ENCODE results near the gene ZBTB38.

The ZBTB38 gene

GRCh38 chr3:141410846-141411245 lies 42.5 kb downstream of the ZBTB38 start:
- no peak for TF ChIP-seq CTCF (IDR thresholded peaks at IDR 0.05; ENCODE audit: insufficient read depth, low read depth, low read length, missing control alignments)
- DNase-seq (ENCODE audit: low read depth): peak; percentile 78
- H3K4me3 ChIP-seq (ENCODE audit: low read length): no peak overlapping the region

DNA sequence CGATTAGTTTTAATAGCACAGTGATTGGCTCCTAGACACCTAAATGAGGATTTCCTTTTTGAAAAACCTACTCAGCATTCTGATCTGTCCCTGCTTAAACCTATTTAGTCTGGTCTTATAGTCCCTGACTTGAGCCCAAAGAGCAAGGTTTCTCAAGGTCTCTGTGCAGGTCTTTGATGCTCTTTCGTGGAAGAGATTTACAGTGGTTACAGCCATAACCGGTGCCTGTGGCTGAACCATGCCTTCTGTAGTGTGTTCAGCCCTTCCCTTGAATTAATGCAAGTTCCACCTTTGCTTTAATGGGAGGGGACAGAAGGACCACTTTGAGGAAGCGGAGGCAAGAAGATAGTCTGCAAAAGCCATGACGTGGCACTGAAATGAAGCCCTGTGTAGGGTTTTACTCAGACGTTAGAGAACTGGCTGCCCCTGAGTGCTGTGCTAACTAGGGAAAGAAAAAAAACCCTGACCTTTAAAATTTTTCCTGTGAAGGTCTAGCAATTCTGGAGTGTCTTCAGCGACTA lies 43.0 kb downstream of the ZBTB38 start:
- no peak for TF ChIP-seq CTCF (IDR thresholded peaks at IDR 0.05; ENCODE audit: insufficient read depth, low read depth, low read length, missing control alignments)
- no peak for DNase-seq (ENCODE audit: low read depth)
- no peak overlapping the region for H3K4me3 ChIP-seq (ENCODE audit: low read length)

DNA sequence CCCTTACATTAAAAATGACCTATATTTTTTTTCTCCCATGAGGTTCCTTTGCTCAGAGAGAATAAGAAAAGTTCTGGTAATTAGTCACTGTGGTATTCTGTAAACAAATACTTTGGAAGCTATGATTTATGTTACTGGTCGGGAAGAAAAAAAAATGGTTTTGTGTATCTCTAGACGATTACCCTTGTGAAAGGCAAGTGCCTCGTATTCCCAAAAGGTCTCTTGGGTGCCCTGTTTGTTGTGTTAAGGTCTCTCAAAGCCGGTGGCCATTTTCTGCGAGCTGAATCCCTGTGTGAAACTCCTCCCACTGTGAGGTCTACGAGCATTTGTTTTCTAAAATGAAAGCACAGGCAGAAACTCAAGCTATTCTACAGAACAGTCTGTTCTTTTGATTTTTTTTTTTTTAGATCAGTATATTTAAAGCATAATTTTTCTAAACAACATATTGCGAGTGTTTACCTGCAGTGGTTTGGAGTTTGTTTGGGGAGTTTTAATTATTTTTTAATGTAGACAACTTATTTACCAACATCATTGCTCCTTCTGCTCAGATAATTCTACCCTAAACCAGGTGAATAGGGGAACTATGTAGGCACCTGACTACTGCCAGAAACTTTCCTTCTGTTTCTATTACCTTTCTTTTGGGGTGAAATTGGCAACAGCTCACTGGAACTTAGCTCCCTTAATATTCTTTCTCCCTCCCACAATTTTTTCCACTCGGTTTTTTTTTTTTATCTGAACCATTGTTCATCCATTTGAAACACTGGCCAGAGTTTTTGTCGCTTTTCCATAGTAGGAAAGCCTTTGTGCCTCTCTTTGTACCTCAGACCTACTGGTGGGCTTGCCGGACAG lies 44.0 kb downstream of the ZBTB38 start:
- TF ChIP-seq CTCF (IDR thresholded peaks at IDR 0.05; ENCODE audit: insufficient read depth, low read depth, low read length, missing control alignments): no peak
- peak overlapping the region; percentile 29 for H3K4me3 ChIP-seq (ENCODE audit: low read length)
- DNase-seq (ENCODE audit: low read depth): peak; percentile 56

- peak; percentile 68 for DNase-seq (ENCODE audit: low read depth)
- TF ChIP-seq CTCF (IDR thresholded peaks at IDR 0.05; ENCODE audit: insufficient read depth, low read depth, low read length, missing control alignments): peak; percentile 17
- no peak overlapping the region for H3K4me3 ChIP-seq (ENCODE audit: low read length)
Measured at GRCh38 chr3:141412936-141413354, 44.6 kb downstream of the ZBTB38 start.

GRCh38 chr3:141413391-141413790 lies 45.1 kb downstream of the ZBTB38 start:
- DNase-seq (ENCODE audit: low read depth): no peak
- H3K4me3 ChIP-seq (ENCODE audit: low read length): no peak overlapping the region
- no peak for TF ChIP-seq CTCF (IDR thresholded peaks at IDR 0.05; ENCODE audit: insufficient read depth, low read depth, low read length, missing control alignments)

- no peak for DNase-seq (ENCODE audit: low read depth)
- H3K4me3 ChIP-seq (ENCODE audit: low read length): no peak overlapping the region
- TF ChIP-seq CTCF (IDR thresholded peaks at IDR 0.05; ENCODE audit: insufficient read depth, low read depth, low read length, missing control alignments): no peak
Measured at GRCh38 chr3:141413801-141414689, 45.7 kb downstream of the ZBTB38 start.
